ENCODE measurements around the gene GPR27.

The GPR27 gene

GRCh38 chr3:71786551-71786950, 32.9 kb downstream of the GPR27 start:
- FAIRE-seq = no peak

DNA sequence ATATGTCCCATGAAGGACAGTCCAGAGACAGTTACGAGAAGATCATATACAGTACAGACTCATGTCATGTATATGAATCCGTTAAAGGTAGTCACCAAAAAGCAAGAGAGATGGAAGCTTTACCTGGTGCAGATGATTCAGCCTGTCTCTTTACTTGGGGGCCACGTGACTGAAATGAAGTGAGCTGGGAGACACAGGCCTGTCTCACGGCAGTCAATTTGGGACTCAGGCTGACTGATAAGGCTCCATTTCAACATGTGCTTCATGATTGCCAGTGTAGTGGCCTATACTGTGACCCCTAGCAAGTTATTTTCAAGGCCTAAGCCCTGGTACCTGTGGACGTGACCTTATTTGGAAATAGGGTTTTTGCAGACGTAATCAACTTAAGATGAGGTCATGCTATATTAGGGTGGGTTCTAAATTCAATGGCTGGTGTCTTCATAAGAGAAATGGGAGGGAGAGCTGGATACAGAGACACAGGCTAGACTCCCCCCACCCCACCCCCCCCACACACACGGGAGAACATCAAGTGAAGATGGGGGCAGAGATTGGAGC, 34.3 kb downstream of the GPR27 start:
- FAIRE-seq = no peak

DNA sequence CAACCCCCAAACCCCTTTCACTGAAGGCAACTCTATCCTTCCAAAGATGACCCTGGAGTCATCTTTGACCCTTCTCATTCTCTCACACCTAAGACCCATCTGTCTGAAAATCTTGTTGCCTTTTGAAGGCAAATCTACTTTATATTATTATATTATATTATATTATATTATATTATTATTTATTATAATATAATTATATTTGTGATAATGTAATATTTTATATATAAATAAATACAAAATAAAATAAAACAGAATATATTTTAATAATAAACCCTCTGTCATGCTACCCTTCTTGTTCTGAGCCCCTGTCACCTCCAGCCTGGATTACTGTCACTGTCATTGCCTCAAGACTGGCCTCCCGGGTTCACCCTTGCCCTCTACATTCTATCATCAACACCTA, 36.3 kb downstream of the GPR27 start:
- no peak for FAIRE-seq

DNA sequence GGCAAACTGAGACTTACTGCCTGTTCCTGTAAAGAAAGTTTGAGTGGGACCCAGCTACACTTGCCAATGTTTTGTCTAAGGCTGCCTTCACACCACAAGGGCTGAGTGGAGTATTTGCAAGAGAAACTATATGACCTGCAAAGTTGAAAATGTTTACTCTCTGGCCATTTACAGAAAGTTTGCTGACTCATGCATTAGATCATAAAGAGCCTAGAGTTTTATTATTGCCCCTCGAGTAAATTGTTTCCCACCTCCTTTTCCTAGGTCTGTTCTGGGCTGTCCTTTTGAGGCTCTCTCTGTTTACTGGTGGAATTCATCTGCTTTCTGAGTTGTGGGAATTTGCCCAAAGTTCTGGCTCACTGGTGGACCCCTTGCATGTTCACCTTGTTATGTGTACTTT, 38.0 kb downstream of the GPR27 start:
- FAIRE-seq = no peak

DNA sequence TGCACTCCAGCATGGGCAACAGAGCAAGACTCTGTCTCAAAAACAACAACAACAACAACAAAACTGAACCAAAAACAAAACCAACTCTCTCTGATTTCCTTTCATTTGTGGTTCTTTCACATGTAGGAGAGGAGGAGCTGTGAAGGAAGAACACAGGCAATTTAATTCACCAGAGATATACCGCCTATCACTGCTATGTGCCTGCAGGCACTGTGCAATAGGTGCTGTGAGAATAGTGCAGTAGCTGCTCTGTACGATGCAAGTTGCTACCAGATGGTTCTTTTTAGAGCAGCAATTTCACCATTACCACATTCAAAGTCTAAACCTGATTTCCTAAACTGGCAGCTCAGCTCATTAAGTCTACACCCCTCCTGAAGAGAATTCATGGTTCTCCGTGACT, 42.6 kb downstream of the GPR27 start:
- FAIRE-seq = no peak

- FAIRE-seq = no peak
Observed at GRCh38 chr3:71797455-71797854, 43.8 kb downstream of the GPR27 start.

DNA sequence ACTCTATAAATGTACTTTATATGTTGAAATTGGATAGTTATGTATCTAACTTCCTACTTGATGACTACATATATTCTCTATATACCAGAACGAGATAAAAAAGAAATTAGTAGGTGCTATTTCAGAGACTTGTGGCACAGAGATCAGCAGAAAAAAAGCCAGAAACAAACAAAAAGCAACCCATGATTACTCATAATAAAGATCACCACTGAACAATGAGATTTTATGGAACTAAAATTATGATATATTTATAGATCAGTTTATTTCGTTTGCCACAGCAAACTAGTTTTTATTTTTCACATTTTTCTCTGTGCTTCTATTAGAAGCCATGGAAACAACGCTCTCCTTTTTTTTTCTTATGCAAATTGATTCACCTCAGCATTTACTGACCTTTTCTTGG, 46.4 kb downstream of the GPR27 start:
- no peak for FAIRE-seq

DNA sequence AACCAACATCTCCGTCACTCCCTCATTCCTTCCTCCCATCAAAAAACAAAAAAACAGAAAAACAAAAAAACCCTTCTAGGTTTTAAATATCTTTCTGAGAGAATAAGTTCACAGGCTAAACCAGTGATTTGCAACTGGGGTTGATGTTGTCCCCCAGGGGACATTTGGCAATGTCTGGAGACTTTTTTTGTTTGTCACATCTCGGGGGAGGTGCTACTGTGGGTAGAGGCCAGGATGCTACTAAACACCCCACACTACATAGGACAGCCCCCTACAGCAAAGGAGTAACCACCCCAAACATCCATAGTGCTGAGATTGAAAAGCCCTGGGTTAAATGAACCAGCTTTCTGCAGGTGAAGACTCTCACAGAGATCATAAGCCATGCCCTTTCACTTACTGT, 48.3 kb downstream of the GPR27 start:
- FAIRE-seq = no peak

- no peak for FAIRE-seq
Observed at GRCh38 chr3:71803248-71803647, 49.6 kb downstream of the GPR27 start.

DNA sequence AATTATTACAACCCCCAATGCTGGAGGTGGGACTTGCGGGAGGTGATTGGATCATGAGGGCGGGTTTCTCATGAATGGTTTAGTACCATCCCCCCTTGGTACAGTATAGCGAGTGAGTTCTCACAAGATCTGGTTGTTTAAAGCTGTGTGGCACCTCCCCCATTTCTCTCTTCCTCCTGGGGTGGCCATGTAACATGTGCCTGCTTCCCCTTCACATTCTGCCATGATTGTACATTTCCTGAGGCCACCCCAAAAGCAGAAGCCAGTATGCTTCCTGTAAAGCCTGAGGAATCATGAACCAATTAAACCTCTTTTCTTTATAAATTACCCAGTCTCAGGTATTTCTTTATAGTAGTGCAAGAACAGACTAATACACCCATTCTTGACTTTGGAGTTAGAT, 51.5 kb downstream of the GPR27 start:
- FAIRE-seq = no peak

- no peak for FAIRE-seq
Observed at GRCh38 chr3:71805691-71806090, 52.0 kb downstream of the GPR27 start.
